Measurements from ENCODE around the gene SEC62.

DNA sequence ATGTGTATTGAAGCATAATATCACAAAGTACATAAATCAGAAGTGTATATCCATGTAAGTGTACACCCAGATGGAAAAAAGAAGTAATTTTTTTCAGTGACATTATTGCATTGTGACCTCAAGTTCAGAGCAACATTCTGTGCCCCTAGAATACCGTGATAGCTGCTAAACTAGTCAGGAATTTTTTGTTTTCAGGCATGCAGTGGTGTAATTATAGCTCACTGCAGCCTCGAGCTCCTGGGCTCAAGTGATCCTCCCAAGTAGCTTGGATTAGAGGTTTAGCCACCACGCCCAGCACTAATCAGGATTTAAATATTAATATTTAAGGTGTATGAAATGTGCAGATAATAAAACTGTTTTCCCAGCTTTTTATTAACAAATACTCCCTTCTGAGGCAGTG is 25.5 kb downstream of the SEC62 start:
- TF ChIP-seq, protein P1, sequence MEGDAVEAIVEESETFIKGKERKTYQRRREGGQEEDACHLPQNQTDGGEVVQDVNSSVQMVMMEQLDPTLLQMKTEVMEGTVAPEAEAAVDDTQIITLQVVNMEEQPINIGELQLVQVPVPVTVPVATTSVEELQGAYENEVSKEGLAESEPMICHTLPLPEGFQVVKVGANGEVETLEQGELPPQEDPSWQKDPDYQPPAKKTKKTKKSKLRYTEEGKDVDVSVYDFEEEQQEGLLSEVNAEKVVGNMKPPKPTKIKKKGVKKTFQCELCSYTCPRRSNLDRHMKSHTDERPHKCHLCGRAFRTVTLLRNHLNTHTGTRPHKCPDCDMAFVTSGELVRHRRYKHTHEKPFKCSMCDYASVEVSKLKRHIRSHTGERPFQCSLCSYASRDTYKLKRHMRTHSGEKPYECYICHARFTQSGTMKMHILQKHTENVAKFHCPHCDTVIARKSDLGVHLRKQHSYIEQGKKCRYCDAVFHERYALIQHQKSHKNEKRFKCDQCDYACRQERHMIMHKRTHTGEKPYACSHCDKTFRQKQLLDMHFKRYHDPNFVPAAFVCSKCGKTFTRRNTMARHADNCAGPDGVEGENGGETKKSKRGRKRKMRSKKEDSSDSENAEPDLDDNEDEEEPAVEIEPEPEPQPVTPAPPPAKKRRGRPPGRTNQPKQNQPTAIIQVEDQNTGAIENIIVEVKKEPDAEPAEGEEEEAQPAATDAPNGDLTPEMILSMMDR (IDR thresholded peaks at IDR 0.05): no peak
- no peak for TF ChIP-seq POLR2A (IDR thresholded peaks at IDR 0.05)
